HG03108 (cell line): ENCODE results near the gene TTLL1.
"Not testable (repeated sequence)": the region's sequence is repeated elsewhere in the genome, so short reads cannot be mapped to it uniquely, and the experiment has no call there.

Experiments
- ATAC-seq: cut with Tn5 transposase; IDR thresholded peaks from one replicate; pipeline ENCODE4 v1.9.1; 2021; ENCODE audit warnings: moderate library complexity; ENCODE audit not compliant: unreplicated experiment

Gene TTLL1

DNA sequence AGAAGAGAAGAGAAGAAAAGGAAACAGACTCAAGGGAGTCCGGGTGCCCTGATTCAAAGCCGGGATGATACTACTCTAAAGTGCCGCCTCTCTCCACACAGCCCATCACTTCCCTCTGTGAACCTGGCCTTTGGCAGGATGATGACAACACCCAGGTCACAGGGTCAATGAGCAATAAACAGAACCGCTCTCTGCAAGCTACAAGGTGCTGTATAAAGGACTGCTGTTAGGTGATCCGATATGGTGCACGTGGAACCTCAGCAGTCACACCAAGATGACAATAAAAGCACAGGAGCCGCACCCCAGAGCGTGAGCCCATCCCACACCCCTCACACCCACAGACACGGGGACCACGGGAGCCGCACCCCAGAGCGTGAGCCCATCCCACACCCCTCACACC is 10.7 kb downstream of the TTLL1 start:
- ATAC-seq = no peak

DNA sequence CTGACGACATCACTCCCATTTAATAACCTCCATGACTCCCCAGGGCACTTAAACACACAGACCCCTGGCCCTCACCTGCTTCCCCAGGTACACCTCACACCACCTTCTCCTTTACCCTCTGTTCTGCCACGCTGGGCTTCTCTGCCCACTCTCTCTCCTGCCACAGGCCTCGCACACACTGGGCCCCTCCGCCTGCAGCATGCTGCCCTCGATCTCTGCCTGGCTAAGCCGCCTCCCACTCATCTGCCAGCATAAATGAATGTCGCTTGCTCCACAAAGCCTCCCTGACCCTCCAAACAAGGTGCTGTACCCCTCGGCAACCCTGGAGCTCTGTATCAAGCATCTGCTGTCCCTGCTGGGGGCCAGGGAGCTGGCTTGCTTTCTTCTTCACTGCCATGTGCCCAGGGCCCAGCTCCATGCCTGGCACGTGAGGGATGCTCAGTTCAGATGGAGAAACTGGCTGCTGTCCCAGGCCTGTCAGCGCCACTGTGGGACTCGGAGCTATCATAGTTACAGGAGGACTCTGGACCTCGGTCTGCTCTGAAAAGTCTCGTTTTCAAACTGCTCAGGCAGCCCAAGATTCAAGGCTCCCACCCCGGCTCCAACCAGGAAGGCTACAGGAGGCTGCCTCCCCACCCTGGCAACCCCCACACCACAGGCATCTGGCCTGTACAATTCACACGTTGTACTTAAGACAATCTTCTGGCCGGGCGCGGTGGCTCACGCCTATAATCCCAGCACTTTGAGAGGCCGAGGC is 11.9 kb downstream of the TTLL1 start:
- no peak for ATAC-seq

DNA sequence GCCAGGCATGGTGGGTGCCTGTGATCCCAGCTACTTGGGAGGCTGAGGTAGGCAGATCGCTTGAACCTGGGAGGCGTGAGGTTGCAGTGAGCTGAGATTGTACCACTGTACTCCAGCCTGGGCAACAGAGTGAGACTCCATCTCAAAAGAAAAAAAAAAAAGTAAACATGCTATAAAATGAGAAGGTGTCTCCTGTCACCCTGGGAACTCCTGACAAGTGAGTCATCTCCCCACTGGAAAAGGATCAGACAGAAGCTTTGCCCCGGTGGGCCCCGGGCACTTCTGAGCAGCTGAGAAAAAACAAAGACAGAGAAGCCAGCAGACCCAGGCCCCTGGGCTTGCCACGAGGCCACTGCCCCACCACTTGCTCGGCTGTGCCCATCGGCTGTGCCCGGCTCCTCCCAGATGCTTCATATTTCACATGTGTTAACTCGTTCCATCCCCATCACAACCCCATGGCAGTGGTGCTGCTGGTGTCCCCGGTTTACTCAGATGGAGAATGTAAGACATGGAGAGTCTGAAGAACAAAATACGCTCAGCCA is 22.3 kb downstream of the TTLL1 start:
- ATAC-seq = no peak

DNA sequence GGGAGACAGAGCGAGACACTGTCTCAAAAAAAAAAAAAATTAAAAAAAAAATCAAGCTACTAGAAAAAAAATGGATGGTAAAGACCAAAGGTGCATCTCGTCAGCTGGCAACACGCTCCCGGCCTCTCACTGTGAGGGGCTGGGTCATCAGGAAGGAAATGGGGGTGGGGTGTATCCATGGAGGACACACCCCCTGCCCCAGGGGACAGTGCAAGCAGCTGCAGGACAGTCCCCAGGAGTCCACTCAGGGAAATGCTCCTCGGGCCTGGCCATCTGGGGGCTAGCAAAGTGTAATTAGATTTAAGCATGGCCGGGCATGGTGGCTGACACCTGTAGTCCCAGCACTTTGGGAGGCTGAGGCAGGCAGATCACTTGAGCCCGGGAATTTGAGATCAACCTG is 23.1 kb downstream of the TTLL1 start:
- no peak for ATAC-seq

DNA sequence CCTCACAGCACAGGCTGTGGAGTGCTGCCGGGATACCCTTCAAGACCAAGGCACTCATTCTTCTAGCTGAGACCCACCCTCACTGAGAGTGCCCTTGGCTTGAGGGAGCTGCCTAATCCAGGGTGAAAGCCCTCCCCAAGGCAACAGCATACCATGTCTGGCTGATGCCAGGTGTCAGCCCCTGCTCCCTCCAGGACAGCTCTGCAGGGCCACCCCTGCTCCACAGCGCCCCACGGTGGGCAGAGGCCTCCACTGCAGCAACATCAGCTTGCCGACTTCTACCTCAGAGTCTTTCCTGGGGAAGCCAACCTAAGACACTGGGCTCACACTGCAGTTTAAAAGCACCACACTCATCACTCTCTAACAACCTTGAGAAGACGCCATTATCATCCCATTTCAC is 29.0 kb downstream of the TTLL1 start:
- no peak for ATAC-seq

DNA sequence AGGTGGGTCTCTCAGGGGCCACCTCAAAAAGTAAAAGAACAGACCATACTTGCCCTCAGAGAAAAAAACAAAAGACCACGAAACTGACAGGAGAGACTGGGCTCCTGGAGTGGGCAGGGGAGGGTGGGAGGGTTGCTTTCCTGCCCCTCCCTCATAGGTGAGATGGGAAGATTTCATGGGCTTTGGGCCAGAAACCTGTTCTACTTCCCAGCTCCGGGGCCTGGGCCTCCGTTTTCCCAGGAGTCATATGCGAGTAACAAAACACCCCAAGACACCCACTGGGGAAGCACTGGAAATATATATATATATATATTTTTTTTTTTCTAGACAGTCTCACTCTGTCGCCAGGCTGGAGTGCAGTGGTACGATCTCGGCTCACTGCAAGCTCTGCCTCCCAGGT is 31.6 kb downstream of the TTLL1 start:
- no peak for ATAC-seq

DNA sequence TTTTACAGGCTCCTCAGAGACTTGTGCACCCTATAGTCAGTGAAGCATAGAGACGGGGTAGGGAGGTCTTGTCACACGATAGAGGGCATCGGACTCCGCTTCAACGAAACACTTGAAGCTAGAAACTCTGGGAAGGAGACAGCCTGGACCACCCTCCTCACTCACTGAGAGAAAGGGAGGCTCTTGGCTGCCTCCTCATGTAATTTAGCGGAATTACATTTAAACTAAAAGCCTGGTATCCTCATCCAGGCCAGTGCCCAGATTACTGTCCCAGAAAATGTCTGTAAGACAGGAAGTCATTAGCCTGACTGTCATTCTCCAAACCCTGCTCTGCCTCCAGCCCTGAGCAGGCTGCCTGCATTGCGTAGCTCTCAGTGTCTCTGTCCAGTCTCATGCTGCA is 36.0 kb downstream of the TTLL1 start:
- ATAC-seq = no peak

DNA sequence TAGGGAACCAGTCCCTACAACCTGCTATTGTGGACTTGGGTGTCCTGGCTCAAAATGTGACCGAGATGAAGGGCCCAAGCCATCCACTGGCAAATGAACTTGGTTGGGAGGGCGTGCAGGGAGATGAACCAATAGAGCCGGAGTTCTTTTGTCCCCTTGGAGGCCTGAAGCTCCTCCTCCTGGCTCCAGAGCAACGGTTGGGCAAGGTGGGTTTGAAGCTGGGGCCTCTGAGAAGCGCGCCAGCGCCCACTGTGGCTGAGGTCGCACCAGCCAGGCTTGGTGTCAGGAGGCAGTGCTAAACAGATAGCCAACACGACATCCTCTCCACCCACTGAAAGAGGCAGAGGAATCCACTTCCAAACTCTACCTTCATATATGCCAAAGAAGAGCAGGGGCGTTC is 38.2 kb downstream of the TTLL1 start:
- no peak for ATAC-seq

DNA sequence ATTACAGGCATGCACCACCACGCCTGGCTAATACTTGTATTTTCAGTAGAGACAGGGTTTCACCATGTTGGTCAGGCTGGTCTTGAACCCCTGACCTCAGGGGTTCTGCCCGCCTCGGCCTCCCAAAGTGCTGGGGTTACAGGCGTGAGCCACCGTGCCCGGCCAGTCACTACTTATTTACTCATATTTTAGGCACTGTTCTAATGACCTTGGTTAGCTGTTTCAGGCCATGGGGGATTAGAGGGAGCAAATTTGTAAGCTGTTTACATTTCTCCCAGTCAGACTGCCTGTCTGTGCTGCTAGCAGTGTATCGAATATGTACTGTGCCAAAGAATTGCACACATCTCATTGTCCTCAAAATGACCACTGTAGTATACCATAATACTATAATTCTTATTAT is 41.6 kb downstream of the TTLL1 start:
- no peak for ATAC-seq

DNA sequence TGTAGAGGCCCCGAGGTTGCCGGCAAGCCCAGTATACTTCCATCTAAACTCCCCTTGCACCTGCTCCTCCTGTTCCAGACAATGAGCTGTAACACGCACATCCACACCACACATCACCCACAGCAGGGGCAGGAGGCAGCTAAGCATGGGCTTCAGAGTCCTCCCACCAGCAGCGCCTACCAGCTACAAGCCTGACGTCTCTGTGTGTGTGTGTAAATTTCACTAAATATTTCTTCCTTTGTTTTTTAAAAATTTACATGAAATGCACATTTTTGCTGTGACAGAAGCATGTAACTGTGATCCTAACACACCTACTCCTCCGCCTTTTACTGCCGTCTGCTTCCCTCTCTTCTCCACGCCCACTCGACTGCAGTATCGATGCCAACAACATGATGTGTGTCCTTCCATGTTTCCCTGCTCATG is 44.9 kb downstream of the TTLL1 start:
- no peak for ATAC-seq

DNA sequence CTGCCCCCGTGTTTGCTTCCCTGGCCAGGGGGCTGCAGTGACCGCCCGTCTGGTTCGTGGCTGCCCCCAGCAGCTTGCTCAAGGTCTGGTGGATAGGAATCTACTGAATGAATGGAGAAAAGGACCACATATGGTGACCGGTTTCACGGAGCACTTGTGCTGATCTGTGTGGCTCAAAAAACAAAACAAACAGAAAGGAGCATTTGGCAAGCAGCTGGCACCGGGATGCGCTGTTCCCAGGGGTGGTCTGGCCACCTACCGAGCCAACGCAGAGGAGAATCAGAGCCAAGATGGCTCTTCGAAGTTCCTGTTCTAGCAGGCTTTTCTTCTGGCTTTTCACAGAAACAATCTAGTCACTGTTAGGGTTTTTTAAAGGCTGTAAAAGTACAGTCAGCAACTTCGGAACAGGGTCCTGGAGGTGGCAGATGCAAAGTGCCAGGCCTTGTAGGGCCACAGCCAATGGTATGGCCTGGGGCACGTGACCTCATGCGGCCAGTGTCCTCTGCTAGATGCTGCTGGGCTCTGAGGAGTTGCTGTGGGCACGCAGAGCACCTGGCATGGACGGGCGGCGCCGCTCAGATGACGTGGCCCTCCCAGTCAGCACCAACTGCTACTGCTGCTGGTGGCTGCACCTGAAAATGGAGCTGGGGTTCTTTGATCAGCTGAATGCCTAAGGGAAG is 47.0 kb downstream of the TTLL1 start:
- no peak for ATAC-seq

DNA sequence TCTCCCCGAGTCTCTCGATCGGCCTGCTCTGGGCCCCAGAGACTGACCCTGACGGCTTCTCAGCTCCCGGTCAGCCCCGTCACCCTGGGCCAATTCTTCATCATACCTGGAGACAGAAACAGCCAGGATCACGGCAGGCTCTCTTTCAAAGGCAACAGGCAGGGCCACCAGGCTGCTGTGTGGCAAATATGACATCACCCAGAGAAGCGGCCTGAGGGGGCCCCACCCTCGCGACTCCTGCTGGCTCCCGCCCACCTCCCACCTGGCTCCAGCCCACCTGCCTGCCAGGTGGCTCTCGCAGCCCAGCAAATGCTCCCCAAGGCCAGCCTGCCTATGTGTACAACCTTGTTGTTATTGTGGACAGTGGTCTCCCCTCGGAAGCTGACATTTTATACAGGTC is 49.4 kb downstream of the TTLL1 start:
- ATAC-seq = no peak

DNA sequence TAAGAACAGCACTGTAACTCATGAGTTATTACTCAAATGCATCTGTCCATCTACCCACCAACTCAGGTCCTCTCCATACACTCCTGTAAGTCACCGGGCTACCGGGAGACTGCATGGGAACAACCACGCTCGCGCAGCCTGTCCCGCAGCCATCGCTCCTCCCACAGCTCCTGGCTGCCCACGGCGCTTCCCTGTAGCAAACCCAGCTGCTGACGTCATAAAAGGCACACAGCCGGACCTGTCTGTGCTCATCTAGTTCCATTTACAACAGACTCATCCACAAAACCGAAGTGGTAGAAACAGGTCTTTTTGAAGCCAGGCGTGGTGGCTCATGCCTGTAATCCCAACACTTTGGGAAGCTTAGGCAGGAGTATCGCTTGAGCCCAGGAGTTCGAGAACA is 50.9 kb downstream of the TTLL1 start:
- no peak for ATAC-seq

DNA sequence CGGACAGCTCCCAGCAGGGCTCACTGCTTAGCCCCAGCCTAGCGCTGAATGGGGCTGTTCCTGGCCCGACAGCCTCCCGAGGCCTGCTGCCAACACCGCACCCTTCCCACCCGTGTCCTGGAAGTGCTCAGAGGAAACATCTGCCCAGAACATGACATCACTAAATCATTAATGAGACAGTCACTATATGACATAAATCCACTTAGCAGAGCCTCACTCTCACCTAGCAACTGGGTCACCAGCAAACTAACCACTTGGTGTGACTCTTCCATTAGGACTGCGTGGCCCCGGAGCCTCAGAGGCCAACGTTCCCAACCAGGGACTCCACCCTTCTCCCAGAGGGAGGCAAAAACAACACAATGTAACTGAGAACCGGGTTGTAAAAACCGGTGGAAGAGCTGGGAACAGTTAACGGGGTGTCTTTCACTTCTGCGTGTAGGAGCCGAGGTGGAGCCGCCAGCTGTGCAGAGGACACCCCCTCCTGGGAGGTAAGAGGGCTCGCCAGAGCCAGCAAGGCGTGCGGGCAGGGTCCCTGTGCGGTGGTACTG is 52.8 kb downstream of the TTLL1 start:
- no peak for ATAC-seq

DNA sequence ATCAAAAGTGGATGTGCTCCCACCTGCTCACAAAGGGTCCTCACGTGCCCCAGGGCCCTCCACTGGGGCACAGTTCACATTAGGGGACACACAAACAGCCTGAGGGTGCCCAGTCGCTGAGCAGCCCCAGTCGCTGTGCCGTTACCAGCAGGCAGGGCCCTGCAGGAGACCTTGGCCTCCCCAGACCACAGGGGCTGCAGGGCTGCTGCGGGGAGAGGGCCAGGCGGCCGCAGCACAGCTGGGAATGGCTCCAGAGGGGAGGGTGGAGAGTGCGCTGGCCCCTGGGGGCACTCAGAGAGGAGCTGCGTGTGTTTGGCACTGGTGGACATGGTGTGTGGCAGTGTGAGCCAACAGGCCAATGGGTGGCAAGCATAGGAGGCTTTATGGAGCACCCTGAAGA is 53.9 kb downstream of the TTLL1 start:
- no peak for ATAC-seq

DNA sequence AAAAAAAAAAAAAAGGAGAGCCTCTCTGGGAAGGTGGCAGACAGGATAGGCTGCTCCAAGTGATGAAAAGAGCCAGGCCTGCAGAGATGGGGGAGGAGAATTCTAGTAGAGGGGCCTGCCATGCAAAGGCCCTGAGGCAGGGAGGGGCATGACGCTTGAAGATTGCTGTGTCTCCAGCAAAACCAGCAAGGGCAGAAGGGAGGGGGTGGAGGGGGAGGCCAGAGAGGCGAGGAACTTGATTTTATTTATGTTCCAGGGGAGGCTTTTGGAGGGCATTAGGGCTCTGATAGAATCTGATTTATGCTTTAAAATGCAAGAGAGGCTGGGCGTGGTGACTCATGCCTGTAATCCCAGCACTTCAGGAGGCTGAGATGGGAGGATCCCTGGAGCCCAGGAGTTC is 57.6 kb downstream of the TTLL1 start:
- ATAC-seq = no peak

DNA sequence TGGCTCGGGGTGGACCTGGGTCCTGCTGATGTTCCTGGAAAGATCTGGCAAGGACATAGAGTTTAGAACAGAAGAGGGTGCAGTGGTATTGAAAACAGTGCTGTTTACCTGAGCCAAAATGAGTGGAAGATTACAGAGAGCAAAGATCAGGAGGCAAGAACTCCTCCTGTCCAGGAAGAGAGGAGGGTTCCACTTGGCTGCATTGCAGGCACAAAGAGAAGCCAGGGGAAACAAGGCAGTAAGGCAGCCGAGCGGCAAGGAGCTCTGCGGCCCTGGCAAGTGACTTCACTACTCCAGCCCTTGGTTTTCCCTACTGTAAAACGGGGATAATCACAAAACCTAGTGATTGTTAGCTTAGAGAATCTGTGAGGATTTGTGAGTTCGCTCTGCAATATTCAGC is 70.6 kb downstream of the TTLL1 start:
- ATAC-seq = no peak

DNA sequence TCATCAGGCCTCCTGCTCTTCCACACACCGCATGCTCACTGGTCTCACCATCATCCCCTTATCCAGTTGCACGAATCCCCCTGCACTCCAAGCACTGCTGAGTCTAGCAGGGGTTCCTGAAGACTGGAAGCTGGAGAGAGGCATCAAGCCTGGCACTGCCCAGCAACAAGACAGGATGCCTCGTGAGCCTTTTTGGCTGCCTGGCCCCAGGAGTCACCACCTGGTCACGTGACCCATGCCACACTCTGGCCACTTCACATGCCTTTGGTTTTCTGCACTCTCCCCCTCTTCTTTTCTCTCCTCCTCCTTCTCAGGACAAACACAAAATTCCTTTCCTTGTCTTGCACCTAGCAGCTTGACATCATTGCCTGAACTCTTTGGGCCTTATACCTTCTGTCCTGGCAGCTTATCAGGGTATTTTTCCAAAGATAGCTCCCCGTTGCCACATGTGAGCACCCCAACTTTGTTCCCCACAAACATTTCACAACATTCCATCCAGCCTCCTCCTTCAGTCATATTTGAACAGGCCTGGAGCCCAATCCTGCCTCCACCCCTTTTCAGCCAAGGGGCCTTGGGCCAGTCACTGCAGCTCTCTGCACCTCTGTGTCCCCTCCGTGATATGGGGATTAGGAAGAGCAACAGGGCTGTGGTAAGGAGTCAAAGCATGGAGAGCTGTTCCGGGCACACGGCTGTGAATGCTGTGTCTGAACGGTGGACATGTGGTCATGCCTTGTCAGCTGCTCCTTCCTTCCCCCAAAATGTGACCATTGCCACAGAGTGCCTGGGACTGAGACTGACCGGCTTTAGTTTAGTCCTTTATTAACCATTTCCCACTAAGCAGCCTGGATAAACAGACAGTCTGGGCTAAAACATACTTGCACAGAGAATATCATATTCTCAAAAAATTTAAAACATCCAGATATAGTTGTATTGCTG is 71.4 kb downstream of the TTLL1 start:
- no peak for ATAC-seq

DNA sequence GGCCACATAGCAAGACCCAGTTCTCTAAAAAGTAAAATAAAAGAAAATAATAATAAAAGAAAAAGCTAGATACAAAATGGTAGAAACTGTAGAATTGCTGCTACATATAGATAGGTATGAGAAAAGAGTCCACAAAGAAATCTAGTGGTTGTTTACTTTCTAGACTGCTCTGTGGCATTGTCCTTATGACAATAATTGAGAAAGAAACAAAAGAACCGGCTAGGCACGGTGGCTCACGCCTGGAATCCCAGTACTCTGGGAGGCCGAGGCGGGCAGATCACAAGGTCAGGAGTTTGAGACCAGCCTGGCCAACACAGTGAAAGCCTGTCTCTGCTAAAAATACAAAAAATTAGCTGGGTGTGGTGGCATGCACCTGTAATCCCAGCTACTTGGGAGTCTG is 73.0 kb downstream of the TTLL1 start:
- not testable (repeated sequence) for ATAC-seq

DNA sequence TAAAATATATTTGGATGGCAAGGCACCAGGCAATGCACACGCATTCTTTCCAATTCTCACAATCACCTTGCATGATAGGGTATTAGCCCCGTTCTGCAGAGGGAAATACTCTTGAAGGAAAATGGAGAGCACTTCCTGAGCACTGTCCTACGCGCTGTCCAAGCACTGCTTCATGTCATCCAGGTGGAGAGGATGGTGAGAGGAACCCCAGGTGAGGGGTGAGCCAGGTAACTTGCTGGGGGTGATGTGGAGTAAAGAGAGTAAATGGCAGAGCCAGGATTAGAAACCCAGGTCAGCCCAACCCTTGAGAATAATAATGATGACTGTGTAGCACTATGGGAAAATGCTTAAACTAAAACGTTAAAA is 73.5 kb downstream of the TTLL1 start:
- ATAC-seq = no peak
